Stimulated activated CD8-positive, alpha-beta memory T cell treated with anti-CD3 and anti-CD28 coated beads, Interleukin-15, amount 100 ng/mL, for 48 hours (primary cell): ENCODE results near the gene NTM.

Experiments used
- DNase-seq, 2 donors: peaks; one replicate each; pipeline ENCODE4 v3.0.0-alpha.2; 2020; ENCODE audit warnings: low read depth in 2 of 2

NTM gene

DNA sequence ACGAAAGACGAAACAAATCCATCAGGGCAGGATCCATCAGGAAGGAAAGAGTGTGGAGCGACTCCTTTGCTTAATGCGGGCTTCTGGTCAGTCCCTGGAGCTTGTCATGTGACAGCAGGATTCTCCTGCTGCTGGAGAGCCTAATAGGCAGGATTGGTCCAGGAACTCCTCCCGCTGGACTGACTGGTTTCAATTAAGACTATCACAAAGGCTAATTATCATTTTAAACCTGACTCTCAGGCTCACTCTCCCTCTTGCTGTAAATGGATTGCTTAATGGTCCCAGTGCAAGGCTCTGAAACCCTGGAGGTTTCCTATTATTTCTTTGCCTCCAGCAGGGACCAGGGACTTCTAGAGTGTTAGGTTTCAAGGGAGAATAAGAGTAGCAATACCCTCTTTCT, 493.8 kb downstream of the NTM start:
- no peak for DNase-seq

DNA sequence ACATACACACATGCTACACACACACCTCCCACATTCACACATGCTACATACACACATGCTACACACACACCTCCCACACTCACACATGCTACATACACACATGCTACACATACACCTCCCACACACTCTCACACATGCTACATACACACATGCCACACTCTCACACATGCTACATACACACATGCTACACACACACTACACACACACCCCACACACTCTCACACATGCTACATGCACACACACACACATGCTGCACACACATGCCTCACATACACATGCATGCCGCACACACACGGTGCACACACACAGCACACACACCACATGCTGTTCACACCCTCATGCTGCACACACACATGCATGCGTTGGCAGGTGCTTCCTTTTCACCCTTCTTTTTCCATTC, 495.4 kb downstream of the NTM start:
- no peak for DNase-seq

DNA sequence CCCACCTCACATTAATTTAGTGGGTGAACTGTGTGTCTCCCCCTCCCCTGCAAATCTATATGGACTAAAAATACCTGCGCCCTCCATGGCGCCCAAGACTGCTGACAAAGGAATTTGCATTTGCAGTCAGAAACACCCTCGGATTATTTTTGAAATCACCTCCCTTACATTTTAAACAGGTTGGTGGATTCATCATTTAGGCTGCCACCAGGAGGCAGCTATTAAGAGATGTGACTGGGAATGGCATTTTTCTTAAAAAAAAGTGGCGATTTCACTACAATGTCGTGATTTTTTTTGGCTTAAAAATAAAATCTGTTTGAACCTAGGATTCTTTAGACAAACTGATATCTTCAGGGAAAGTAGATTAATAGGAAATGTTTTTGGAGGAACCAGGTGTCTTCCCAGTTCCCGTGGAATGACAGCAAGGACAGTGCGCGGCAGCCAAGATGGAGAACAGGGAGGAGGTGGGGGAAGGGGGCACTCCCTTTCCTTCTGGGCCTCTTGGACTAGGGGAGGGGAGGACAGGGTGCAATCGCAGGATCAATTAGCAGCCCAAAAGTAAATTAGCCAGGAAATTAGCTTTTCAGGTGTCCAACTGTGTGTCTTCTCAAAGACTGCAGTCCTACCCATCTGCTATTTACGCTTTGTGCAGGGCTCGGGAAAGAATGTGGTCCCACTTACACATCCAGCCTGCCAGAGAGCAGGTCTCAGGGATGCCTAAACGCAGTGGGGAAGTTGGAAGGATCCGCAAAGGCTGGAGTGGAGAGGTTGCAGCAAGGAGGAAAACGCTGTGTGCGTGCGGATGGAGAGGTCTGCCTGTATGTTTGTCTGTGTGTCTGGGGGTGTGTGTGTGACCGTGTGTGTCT, 496.4 kb downstream of the NTM start:
- DNase-seq: no peak

DNA sequence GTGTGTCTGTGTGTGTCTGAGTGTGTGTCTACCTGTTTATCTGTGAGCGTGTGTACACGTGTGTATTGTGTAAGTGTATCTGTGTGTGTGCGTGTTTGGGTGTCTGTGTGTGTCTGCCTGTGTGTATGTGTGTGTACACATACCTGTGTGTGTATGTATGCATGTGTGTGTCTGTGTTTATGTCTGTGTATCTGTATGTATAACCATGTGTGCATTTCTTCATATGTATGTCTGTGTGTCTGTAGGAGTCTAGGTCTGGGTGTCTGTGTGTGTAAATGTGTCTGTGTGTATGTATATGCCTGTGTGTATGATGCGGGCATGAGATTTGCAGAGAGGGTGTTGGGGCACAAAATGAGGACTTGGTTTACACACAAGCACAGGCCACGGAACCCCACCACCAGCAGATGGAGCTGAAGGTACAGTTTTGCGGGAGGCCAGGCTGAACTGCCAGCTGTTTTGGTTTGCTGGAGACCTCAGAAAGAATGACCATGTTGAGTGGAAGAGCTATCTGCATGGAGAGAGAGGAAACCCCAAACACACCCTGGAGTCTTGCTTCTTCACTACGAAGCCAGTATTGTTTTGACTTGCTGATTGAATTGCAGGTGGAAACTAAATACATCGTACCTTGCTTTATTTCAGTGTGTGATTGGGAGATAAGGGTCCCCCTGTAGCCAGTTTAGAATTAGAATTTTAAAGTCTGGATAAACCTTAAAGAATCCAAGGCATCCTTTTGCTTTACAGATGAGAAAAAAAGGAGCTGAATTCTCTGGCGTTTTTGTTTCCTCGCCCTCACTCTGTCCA, 497.2 kb downstream of the NTM start:
- no peak for DNase-seq

DNA sequence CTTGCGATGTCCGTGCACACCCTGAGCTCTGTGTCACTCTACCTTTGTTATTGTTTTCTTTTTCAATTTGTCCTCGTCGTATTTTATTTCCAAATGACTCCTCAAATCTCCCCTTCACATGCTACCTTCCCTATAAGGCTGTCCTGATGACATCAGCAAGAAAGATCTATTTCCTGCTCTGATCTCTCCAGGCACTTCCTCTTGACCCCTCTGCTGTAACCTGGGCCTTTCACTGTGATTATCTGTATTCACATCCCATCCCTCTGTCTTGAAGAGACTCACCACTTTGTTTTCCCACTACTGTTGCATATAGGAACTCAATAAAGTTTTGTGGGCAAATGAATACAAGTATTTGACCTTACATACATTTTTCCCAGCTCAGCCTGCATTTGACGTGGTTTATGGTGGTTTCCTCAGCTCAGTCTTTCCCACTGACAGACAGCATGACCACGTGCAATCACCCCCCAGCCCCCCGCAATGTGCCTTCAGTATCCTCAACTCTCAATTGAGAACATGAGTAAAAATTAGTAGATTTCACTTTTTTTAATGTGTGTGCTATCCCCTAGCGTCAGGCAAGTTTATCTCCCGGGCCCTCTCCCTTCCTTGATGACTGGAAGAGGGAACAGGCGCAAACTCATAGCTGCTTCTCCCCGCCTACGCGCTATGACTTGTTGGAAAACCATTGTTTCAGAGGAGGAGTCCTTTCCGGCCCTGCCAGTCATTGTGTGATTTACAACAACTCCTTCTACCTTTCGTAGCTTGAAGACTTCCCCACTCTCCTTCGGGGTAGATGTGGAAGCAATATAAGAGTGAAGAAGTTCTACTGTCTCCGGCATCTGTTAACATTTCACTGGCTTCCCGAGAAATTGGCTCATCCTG, 498.5 kb downstream of the NTM start:
- DNase-seq: no peak

DNA sequence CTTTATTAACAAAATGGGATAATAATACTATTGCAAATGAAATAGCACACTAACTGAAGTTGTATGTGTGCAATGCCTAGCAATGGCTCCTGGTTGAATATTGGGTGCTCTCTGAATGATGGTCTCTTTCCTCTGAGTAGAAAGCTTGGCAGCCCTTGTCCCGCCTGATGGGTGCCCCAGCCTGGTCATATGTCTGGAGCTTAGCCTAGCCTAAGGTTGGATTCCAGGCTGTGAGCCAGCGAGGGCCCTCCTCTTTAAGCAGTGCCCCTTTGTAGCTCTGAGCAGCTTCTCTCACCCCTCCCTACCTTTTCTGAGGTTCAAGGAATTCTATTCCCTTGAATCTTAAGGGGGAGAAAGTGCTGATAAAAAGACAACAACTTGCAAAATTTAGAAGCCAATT, 499.9 kb downstream of the NTM start:
- DNase-seq: no peak

DNA sequence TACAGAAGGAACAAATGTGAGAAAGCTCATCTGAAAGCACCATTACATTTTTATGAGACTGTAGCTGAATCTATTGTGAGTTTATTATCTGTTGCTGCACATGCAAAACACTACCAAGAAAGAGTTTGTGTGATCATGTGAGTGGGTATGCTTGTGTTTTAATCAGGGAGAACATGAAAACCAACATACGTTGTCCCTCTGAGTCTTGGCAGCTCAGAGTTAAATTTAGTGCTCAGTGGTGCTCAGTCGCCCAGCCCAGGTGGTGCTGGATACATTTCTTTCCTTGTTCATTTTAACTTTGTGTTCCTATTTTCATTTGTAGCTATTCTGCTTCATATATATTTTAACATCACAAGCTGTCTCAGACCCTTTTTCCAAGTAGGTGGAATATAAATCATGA, 500.6 kb downstream of the NTM start:
- no peak for DNase-seq

DNA sequence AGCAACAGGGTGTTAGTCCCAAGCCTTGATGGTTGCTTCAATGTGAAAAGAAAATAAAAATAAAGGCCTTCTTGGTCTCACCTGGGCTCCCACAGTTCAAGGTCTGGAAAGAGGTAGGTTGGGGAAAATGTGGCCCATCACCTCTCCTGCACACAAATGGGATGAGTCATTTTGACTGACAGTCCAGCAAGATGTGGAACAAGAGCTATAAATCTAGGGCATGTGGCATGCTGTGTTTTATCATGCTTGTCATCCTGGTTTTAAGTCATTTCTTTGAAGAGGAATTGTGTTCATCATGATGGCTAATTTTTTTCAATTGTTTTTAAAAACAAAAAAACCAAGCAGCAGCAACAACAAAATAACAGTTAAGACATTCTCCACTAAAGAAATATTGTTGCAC, 503.7 kb downstream of the NTM start:
- DNase-seq: no peak

DNA sequence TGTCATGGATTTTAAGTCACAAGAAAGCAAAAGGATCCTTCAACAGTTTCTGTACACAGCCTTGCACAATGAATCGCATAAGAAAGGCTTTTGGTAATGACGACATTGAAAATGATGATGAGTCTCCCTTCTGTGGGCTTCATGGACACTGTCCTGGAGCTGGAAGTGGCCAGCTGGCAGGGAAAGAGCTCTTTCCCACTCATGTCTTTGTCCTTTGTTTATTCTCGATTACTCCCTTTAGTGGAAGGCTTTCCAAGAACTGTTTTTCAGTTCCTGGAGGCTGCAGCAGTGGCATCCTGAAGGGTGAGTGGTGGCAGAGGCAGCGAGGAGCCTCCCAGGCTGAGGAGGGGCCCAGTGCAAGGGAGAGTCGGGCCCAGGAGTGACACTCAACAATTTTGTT, 505.2 kb downstream of the NTM start:
- DNase-seq: no peak

DNA sequence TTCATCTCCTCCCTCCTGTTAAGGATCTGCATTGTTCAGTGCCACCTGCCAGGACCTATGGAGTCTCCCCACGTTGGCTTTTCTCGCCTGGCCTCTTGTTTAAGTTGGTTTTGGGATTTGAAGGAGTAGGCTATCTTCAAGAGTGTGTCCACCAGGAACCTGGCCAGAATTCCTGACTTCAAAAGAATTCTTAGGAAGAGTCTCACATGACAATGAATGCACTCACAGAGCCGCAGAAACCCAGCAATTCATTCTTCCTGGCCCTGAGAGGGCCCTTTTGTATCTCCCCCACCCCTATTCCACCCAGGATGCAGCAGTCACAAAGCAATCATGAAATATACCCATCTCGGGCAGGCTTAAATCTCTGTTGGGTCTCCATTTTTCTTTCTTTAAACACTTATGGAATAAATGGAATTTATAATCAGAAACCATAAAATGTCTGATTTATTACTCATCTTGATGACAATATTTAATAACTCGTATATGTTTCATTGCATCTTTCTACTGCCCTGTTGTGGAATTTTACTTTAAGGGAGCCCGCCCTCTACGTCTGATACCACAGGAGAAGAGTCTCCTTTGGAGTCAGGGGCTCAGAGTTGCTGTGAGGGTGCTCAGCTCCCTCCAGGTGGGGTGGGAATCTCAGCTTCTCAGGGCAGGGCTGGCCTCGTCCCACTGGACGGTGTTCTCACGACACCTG, 507.0 kb downstream of the NTM start:
- DNase-seq: no peak

DNA sequence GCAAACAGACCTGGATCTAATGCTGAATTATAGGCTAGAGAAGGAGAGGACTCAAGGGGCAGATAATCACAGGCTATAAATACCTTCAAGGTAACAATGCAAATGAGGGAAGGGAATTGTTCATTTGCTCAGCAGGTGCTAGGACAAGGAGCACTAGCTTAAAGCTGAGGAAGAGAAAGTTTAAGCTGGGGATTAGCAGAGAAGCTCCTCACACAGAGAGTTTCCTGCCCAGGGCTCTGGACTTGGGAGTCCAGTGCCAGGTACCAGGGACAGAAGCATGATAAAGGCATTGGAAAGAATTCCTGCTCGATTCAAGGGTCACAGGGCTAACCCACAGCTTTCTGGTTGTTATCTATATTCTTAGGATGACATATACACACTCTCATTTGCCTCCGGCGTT, 509.9 kb downstream of the NTM start:
- DNase-seq: no peak

DNA sequence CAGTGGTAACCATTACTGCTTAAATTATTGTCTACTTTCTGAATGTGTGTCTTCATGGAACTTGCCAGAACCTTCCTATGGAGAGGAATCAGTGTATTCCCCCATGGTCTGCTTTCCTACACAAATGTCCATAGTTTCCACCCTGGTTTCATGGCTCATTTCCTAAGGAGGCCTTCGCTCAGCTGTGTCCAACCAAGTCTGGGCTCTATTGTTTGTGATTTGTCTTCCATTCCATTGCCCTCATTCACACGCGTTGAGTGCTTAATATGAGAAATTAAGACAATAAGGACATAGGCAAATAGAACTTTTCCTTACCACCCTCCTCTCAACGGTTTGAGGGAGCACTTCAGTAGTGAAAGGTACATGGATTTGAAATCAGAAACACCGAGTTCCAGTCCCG, 510.6 kb downstream of the NTM start:
- no peak for DNase-seq

DNA sequence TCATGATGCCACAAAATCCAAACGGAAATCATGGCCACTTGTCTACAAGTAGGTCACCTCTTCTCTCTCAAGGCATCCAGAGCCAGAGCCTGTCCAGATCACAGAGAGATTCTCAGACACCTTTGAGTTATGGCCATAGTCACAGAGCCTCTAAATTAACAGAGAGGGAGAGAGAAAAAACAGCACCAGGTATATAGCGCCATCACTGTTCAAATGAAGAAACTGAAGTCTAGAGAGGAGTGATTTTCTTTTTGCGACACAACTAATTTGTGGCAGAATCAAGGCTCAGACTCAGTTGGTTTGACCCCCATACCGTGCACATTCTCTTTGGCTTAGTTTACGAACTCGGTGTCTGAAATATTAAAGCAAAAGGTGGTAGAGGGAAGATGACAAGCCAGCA, 512.9 kb downstream of the NTM start:
- no peak for DNase-seq

DNA sequence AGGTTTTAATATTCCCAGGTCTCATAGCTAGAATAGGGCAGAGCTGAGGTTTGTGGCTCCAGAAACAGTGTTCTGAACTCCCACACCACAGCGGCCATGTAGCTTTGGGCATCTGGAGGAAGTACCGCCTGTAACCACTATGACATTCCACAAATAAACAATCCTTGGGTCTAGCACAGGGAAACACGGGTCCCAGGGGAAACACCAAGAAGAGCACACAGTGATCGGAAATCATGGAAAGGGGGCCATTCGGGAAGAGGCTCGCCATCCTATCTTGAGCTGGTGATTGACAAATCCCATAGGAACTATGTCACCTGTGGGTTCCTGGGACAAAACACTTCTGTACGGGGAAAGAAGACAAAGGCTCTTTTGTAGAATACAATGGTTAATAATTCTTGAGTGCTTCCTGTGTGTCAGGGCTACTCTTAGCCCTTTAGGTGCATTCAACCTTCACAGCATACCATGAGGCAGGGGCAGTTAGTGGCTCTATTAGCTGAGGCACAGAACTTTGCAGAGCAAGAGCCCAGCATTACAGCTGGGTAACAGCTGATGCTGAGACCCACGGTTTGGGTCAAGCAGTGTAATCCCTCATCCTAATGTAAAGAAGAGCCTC, 514.2 kb downstream of the NTM start:
- DNase-seq: no peak

DNA sequence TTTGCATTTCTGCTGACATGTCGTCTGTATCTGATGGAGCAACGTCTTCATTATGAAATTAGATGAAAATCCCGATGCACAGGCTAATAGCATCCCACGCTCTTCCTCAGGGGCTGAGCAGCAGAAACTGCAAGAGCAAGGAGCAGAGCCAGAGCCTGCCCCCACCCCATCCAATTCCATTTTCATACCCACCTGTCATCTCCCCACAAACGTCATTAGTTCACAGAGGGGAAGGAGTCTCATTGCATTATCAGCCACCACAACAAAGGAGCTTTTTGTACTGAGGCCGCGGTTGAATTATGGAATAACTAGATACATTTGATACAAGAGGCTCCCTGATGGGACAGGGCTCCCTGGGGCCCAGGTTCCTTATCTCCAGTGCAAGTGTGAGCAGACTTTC, 515.0 kb downstream of the NTM start:
- DNase-seq: no peak

DNA sequence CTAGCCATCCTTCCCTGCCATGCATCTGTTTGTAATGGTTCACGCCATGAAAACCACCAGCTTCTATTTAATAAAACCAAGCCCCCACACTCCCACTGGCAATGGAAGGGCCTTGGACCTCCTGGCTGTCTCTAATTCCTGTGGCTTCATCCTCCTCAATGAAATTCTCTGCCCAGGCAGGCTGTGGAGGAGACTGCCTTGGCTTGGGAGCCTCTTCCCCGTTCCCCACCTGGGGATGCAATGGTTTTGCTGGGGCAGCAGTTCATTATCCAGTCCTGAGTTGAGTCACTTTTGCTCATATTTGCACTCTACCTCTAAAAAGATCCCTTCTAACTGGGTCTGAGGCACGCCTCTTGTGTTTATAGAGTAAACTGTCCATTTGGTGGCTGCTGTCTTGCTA, 515.8 kb downstream of the NTM start:
- no peak for DNase-seq

DNA sequence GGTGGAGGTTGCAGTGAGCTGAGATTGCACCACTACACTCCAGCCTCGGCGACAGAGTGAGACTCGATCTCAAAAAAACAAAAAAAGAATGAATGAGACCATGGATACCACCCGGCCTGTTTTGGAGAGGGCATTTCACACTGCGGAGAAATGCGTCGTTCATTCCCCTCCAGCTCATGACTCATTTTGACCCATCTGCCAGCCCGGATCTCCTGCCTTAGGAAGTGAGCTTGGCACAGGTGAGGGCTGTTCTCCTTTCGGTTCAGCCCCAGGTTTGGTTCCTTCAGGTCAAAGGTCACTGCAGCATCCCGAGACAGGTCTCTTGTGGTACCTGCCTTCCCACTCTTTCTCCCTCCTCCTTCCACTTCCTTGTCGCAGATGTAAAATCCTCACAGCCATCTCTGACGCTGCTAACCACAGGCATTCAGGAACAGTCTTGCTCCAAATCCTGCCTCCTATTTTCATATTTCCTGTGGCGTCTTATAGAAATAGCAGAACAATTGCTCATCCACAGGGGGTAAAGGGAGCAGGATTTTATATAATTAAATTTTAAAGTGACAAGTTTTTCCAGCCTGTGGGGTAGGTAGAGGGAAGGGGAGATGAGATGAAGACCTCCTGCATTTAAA, 517.9 kb downstream of the NTM start:
- DNase-seq: no peak

DNA sequence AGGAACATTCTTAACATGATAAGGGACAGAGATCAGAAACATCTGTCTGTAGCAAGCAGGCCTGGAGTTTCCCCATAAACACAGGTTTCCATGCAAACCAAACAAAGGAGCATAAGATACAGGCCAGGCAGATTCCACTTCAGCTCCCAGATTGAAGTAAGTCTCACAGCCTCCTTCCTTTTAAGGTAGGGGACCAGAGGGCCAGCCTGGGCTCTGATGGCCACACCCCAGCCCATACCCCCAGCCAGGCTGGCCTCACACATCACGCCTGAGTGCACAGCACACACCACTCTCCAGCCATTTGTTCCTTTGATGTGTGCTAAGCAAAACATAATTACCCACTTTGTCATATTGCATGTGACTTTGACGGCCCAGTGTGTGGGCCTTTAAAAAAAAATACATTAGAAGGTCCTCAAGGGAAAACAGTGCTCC, 518.7 kb downstream of the NTM start:
- DNase-seq: no peak

DNA sequence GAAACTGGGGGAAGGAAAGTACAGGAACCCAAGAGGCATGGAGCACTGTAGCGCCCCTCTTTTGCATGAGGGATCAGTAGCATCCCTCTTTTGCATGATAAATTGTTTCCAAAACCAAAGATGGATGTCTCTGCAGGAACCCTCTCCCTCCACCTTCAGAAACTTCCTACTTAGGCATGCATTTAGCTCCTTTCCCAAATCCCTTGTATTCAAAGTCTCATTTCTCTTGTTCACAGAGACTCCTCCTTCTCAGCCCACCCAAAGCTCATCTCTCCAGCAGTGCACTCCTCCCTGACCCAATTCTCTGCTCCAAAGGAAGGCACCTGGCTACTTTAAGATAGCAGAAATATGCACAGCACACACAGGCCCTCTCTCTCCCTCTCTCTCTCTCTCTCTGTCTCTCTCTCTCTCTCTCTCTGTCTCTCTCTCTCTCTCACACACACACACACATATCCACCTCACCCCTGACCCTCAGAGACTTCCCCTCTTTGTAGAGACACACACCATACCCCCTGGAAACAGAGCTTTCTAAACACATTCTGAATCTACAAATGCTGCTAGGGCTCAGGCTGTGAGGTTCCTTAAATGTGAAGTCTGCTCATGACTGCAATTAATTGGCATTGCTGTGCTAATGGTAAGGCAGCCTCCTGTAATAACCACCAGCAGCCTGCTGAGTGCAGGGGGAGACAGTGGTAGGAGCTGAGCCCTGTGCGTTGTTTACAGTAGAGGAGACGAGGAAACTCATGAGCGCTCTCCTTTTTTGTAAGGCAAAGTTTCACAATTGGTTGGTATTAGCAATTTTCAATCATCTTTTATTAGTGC, 519.6 kb downstream of the NTM start:
- no peak for DNase-seq
